Adrenal gland (tissue), 5 donors: ENCODE results near the gene ALPG.
"Not testable (repeated sequence)": the region's sequence is repeated elsewhere in the genome, so short reads cannot be mapped to it uniquely, and the experiment has no call there.

Experiments used
- CTCF ChIP-seq, 6 experiments: fragments of 450-650 bp in 4 of 6; fragments of 200-600 bp in 2 of 6; sonication (generic) in 1 of 6; IDR thresholded peaks; 1 replicate in 5 of 6; 2 replicates in 1 of 6; pipeline versions ENCODE4 v1.5.1 to v1.8.0; 2016 to 2021; ENCODE audit warnings: antibody characterized with exemption in 6 of 6, mild to moderate bottlenecking in 2 of 6, moderate library complexity in 1 of 6
- POLR2A ChIP-seq, 2 donors: fragments of 450-650 bp; IDR thresholded peaks; one replicate each; pipeline ENCODE4 v1.6.1; 2017; ENCODE audit warnings: antibody characterized with exemption in 2 of 2, mild to moderate bottlenecking in 2 of 2, moderate library complexity in 1 of 2
- donor health status: DM: no; HTN: no; CAD: no.

GRCh38 chr2:232385058-232385457, 21.6 kb upstream of the ALPG start:
- not testable (repeated sequence) for TF ChIP-seq CTCF, POLR2A (IDR thresholded peaks at IDR 0.05)
